ENCODE measurements around the gene BRK1.
"Not testable (repeated sequence)": the region's sequence is repeated elsewhere in the genome, so short reads cannot be mapped to it uniquely, and the experiment has no call there.

The BRK1 gene

DNA sequence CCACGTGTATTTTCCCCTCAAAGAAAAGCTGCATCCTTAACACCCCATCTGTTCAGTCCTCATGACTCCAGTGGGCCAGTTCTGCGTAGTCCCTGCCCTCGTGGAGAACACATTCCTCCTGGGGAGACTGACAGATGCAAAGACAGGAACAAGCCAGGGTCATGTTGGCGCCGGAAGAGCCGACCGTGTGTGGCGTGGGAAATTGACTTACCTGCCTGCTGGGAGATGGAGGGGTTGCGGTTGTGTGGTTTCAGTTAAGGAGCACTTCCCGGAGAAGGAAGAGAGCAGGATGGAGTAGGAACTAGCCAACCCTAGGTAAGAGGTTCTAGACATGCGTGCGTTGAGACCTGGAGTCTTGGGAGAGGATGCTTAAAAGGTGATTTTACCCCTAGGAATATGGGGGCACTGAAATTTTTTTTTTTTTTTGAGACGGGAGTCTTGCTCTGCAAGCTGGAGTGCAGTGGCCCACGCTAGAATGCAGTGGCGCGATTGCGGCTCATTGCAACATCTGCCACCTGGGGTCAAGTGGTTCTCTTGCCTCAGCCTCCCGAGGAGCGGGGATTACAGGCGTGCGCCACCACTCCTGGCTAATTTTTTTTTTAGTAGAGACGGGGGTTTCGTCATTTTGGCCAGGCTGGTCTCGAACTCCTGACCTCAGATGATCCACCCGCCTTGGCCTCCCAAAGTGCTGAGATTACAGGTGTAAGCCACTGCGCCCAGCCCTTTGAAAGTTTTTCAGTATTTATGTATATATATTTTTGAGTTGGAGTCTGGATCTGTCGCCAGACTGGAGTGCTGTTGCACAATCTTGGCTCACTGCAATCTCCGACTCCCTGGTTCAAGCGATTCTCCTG, 27.5 kb downstream of the BRK1 start:
- DNase-seq (ENCODE audit: low read depth), result peak; percentile 15

DNA sequence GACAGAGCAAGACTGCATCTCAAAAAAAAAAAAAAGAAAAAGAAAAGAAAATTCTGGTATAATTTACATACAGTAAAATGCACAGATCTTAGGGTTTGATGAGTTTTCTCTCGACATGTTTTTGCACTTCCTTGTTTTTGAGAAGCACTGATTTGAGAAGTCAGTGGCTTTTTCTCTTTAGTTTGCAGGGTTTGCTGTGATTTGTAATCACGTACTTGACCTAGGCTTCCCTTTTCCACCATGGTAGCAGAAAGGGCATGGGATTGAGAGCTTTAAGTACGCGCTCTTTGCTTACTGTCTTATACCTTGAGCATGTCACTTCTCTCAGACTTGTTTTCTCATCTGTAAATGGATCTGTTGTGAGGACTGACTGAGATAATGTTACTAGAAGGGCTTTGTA, 30.2 kb downstream of the BRK1 start:
- no peak for DNase-seq (ENCODE audit: low read depth)

DNA sequence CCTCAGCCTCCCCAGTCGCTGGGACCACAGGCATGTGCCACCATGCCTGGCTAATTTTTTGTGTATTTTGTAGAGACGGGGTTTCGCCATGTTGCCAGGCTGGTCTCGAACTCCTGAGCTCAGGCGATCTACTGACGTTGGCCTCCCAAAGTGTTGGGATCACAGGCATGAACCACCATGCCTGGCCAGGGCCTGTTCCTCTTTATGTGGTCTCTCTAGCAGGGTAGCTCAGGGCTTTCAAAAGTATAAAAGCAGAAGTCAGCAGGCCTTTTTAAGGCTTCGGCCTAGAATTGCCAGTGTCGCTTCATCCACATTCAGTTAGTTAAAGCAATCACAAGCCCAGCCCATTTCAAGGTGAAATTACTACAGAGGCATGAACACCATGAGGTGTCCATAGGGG, 33.8 kb downstream of the BRK1 start:
- DNase-seq (ENCODE audit: low read depth), result no peak

DNA sequence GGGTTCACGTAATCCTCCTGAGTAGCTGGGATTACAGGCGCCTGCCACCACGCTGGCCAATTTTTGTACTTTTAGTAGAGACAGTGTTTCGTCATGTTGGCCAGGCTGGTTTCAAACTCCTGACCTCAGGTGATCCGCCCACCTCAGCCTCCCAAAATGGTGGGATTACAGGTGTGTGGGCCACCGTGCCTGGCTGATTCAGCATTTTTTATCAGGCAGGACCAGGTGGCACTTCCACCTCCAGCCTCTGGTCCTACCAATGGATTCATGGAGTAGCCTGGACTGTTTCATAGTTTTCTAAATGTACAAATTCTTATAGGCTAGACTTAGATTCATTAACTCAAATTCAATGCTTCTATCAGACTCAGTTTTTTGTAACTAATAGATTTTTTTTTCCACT, 35.5 kb downstream of the BRK1 start:
- DNase-seq (ENCODE audit: low read depth), result no peak

DNA sequence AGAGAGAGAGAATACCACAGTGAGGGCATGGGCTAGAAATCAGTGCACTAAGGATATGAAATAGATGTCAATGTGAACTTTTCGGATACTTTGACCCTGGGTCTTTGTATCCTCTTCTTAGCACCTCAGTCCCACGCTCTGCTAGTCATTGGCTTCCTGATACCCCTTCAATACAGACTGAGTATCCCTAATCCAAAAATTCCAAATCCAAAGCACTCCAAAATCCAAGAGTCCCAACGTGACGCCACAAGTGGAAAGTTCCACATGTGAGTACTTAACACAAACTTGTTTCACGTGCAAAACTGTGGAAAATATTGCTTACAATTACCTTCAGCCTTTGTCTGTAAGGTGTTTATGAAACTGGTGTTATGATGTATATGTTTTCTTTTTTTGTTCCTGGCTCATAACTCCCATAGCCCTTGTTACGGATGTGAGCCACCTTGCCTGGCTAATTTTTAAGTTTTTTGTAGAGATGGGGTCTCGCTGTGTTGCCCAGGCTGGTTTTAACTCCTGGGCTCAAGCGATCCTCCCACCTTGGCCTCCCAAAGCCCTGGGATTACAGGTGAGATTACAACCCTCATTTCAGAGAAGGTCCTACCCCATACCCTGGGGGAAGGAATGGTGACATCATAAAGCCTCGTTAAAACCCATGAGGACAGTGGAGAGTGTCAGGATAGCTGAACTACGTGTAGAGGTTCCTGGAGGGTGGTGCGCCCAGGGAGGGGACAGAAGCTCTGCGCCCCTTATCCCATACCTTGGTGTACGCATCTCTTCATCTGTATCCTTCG, 39.1 kb downstream of the BRK1 start:
- DNase-seq (ENCODE audit: low read depth), result no peak

DNA sequence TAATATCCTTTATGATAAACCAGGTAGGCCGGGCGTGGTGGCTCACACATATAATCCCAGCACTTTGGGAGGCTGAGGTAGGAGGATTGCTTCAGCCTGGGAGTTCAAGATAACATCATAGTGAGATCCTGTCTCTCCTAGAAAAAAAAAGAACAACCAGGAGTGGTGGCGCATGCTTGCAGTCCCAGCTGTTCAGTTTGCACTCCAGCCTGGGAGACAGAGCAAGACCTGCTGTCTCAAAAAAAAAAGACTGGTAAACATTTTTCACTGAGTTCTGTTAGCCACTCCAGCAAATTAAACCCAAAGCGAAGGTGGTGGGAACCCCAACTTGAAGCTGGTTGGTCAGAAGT, 39.6 kb downstream of the BRK1 start:
- no peak for DNase-seq (ENCODE audit: low read depth)

DNA sequence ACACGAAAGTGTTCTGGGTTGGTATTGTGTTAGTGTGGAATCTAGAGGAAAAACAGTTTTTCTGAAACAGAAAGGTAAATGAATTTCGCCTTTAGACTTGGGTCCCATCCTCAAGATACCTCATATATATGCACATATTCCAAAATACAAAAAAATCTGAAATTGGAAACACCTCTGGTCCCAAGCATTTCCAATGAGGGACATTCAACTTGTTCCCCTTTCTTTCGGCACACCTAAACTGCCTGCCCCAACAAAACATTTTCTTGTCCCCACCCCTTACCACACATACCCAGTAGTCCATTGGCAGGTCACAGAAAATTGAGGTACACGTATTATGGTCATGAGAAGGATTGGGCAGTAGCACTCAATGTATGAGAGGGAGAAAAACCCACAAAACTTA, 40.2 kb downstream of the BRK1 start:
- DNase-seq (ENCODE audit: low read depth), result no peak

DNA sequence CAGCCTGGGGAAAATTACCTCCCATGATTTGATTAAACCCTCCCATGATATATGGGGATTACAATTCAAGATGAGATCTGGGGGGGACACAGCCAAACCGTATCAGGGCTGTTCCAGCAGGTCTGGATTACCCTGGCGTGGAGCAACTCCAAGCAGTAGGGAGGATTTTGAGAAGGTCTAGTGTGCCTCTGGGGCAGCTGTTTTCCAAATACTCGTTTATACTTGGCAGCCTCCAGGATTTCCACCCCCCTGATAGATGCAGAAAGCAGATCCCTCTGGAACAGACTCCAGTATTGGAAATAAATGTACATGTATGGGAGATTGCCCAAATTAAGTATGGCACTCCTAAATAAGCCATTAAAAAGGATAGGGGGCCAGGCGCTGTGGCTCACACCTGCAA, 41.6 kb downstream of the BRK1 start:
- no peak for DNase-seq (ENCODE audit: low read depth)

DNA sequence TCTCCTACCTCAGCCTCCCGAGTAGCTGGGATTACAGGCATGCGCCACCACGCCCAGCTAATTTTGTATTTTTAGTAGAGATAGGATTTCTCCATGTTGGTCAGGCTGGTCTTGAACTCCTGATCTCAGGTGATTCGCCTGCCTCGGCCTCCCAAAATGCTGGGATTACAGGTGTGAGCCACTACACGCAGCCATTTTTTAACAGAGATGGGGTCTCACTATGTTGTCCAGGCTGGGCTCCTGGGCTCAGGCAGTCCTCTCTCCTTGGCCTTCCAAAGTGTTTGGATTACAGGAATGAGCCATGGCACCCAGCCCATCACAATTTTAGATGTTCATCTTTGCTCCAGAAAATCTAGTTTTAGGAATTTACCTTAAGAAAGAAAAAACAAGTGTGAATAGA, 43.1 kb downstream of the BRK1 start:
- not testable (repeated sequence) for DNase-seq (ENCODE audit: low read depth)

DNA sequence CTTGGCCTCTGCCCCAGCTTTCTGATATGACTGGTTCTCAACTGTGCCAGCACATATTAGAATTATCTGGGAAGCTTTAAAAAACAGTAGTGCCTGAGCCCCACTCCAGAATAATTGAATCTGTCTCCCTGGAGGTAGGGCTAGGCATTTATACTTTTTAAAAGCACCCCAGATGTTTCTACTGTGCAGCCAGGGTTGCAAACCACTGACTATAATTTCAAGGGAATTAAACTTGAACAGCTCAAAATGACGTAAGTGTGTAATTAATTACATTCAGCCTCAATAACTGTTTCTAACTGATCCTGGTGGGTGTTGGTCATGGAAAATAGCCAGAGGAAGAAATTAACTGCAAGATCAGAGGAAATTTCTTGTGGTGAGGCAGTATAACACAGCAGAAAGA, 44.9 kb downstream of the BRK1 start:
- no peak for DNase-seq (ENCODE audit: low read depth)

DNA sequence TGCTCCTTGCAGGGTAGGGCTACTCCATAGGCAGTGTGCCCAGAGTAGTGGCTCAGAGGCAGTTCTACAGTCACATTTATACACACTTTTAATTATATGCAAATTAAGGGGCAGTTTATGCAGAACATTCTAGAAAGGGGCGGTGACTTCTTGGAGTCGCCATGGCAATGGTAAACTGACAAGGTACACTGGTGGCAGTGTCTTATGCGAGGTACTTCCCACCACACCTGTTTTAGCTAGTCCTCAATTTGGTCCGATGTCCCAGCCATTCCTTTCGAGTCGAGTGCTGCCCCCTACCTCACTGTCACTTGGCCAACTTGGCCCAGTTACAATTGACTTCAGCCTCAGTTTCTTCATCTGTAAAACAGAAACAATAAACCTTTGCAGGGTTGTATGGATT, 45.5 kb downstream of the BRK1 start:
- DNase-seq (ENCODE audit: low read depth), result no peak

DNA sequence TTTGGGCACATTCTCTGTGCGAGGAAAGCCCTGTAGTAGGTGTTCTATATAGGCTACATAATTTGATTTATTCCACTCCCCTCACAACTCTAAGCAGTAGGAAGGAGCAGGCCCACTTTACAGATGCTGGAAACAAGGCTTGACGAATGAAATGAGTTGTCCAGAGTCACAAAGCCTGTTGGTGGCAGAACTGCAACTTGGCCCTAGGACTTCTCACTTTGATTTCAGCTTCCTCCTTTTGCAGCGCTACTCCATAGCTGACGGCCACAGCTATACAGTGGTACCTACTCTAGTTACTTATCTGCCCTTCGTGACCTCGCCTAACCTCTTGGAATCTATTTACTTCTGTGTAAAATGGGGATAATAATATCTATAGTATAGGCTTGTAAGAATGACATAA, 46.7 kb downstream of the BRK1 start:
- no peak for DNase-seq (ENCODE audit: low read depth)

DNA sequence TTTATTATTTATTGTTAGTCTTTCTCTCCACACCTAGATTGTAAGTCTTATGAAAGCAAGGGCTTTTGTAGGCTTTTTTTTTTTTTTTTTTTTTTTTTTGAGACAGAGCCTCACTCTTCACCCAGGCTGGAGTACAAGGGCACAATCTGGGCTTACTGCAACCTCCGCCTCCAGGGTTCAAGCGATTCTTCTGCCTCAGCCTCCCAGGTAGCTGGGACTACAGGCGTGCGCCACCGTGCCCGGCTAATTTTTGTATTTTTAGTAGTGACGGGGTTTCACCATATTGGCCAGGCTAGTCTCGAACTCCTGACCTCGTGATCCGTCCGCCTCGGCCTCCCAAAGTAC, 48.7 kb downstream of the BRK1 start:
- DNase-seq (ENCODE audit: low read depth), result not testable (repeated sequence)

DNA sequence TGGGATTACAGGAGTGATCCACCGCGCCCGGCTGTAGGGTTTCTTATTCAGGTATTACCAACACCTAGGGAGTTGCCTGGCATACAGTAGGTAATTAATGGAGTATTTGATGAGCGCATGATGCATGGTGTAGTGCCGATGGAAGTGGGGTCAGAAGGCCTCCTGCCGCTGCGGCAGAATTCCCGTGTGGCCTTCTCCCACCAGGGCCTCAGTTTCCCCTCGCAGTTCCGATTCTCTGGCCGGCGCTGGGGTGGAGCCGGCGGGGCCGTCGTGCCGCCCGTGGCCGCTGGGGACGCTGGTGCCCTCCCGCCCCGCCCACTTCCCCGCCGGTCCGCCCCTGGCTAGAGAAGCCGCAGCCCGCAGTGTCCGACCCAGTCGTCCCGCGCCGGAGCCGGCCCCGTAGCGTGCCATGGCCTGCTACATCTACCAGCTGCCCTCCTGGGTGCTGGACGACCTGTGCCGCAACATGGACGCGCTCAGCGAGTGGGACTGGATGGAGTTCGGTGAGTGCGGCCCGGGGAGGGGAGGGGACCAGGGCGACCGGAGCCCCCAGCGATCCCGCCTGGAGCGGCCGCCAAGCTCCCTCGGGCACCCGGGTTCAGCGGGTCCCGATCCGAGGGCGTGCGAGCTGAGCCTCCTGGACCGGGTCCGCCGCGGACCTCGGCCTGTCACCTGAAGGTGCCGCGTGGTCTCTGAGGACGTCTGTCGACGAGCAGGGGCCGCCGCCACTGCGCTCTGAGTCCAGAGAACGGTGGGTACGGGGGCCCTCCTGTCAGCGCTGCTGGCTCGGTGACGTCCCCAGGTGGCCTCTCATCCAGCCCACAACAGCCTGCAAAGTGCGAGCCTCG, 49.3 kb downstream of the BRK1 start, which contains the start of gene IRAK2:
TSS of gene IRAK2 (plus strand) at position 374 of the 848 bp plus-strand sequence. CDS start at position 410, 36 bp downstream.
- peak; percentile 61 for DNase-seq (ENCODE audit: low read depth)

DNA sequence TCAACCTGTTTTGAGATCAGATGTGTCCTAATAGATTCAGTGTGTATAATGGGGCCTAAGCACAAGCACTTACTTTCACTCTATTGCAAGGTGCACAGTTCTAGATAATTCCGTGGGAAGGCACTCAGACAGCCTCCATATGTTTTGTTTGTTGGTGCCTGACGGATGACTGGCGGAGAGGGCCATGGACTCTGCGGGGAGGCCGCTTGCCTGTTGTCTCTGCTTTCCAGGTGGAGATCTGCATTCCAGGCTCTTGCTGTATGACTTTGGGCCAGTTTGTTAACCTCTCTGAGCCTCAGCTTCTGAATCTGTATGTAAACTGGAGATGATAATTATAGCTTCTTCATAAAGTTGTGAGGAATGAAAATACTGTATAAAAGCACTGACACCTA, 50.7 kb downstream of the BRK1 start:
- no peak for DNase-seq (ENCODE audit: low read depth)

DNA sequence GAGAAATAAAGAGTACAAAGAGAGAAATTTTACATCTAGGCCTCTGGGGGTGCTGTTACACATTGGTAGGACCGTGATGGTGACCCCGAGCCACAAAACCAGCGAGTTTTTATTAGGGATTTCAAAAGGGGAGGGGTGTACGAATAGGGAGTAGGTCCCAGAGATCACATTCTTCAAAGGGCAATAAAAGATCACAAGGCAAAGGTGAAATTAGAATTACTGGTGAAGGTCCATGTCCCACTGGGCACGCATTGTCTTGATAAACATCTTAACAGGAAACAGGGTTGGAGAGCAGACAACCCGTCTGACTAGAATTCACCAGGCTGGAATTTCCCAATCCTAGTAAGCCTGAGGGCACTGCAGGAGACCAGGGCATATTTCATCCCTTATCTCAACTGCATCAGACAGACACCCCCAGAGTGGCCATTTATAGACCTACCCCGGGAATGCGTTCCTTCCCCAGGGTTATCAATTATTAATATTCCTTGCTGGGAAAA, 53.6 kb downstream of the BRK1 start:
- no peak for DNase-seq (ENCODE audit: low read depth)

DNA sequence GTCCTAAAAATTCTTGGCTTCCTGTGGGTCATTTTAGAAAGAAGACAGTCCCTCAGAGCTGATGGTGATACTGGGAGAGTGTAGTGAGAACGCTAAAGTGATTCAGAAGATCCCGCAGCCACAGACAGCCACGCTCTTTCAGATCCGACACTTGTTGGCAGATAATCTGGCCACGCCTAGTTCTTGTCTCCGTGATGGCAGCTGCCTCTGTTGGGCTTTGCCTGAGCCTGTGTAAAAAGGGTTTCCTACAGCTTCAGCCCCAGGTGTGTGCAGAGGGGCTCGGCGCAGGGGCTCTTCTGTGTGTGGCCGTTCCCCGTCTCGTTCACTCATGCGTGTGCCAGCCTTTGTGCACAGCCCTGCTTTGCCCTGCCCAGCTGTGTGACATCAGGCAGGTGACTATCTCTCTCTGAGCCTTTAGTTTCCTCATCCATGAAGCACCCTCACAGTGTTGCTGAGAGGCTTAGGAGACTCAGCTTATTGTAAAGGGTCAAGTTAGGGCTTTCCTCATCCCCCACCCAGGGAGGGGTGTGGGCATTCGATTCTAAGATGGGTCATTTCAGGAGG, 55.5 kb downstream of the BRK1 start:
- no peak for DNase-seq (ENCODE audit: low read depth)

DNA sequence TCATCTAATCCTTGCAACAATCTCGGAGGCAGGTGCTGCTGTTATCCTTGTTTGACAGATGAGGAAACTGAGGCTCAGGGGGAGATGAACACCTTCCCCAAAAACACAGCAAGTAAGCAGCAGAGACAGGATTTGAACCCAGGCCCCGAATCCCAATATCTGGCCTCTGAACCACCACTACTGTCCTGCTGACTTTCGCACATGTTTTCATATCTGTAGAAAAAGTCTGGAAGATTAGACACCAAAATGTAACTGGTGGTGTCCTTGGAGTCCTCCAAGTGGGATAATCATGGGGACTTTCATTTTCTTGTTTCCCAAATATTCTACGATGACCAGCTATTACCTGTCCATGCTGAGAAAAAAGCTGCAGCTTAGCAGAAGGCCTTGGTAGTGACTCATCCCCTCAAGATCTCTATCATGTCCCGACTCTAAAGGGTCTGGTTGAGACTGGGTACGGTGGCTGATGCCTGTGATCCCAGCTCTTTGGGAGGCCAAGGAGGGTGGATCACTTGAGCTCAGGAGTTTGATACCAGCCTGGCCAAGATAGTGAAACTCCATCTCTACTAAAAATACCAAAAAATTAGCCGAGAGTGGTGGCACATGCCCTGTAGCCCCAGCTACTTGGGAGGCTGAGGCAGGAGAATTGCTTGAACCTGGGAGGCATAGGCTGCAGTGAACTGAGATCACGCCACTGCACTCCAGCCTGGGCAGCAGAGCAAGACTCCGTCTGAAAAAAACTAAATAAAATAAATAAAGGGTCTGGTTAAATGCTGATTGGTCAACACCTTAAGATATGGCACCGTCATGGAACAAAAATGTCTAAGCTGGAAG, 57.8 kb downstream of the BRK1 start:
- no peak for DNase-seq (ENCODE audit: low read depth)

DNA sequence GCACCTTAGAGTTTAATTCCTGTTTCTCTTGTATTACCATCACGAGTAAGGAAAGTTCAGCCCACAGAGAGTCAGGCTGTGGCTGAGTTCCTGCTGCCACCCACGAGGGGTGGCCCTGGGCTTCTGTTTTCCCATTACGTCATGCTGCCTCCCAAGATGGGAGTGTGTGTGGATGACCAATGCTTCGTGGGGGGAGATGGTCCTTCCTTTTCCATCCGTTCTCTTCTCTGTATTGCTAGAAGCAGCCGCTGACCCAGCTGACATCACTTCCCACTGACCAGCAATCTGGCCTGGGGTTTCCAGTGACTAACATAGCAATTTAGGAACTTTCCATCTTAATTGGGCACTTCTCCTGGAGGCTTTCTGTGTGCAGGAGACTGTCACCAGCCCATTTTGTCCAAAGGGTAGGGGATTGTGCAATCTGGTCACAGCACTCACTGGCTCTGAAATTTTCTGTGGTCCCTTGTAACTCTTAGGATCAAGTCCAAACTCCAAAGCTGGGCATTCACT, 58.5 kb downstream of the BRK1 start:
- DNase-seq (ENCODE audit: low read depth), result no peak

DNA sequence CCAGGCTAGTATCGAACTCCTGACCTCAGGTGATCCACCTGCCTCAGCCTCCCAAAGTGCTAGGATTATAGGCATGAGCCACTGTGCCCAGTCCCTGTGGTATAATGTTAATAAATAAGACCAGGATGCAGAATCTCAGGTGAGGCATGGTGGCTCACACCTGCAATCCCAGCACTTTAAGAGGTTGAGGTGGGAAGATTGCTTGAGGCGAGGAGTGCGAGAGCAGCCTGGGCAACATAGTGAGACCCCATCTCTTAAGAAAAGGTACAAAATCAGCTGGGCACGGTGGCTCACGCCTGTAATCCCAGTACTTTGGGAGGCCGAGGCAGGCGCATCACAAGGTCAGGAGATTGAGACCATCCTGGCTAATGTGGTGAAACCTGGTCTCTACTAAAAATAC, 59.9 kb downstream of the BRK1 start:
- DNase-seq (ENCODE audit: low read depth), result not testable (repeated sequence)

DNA sequence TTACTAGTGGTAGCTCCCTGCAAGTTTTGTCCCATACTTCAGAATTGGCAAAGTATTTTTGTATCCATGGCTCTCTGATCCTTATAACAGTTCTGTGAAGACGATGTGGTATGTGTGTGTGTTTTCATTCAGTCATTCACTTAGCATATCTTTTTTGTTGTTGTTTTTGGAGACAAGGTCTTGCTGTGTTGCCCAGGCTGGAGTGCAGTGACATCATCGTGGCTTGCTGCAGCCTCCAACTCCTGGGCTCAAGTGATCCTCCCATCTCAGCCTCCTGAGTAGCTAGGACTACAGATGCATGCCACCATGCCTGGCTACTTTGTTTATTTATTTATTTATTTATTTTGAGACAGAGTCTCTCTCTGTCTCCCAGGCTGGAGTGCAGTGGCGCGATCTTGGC, 60.7 kb downstream of the BRK1 start:
- not testable (repeated sequence) for DNase-seq (ENCODE audit: low read depth)

Measured in activated T-cell treated with anti-CD3 and anti-CD28 coated beads for 48 hours (primary cell).